ENCODE data around the gene KIF3B. TPM values are rescaled to one million over a fixed set of nuclear protein-coding genes. Genes with fewer than 3 reads are reported as not detected.
"Not testable (repeated sequence)": the region's sequence is repeated elsewhere in the genome, so short reads cannot be mapped to it uniquely, and the experiment has no call there.

The KIF3B gene
- total RNA-seq, 2 experiments from 2014 or later, result 25.4 to 25.7 TPM

- Mint-ChIP-seq H3K4me3 (peak overlapping the region; percentile 31), H3K9me3 (no peaks in the 10 kb centered on the region), H3K36me3 (ENCODE audit: low read depth) (peaks cover 7% of the 10 kb centered on the region), H3K27me3 (no peaks in the 10 kb centered on the region), H3K27ac (peak overlapping the region; percentile 88), H3K4me1 (ENCODE audit: low read depth) (peaks cover 35% of the 10 kb centered on the region)
- intact Hi-C loops (cut with micrococcal nuclease), result no loop called here
- DNase-seq, result peak; percentile 48
- ChIA-PET CTCF (no interaction called here), POLR2A (interaction anchor here (0.7 to 3.4 kb wide), 8 partner anchors 10 to 154 kb away, joined by 3 to 11 read pairs (median 4); no protein-coding TSS in a partner anchor)
- no peak for TF ChIP-seq CTCF (IDR thresholded peaks at IDR 0.05)
- no peak for ATAC-seq
Observed at GRCh38 chr20:32354592-32355416, 77.4 kb downstream of the KIF3B start.

GRCh38 chr20:32355417-32355841, 78.0 kb downstream of the KIF3B start:
- ATAC-seq (peak; percentile 6), DNase-seq (peak; percentile 24)
- Mint-ChIP-seq H3K4me1 (ENCODE audit: low read depth) (peaks cover 40% of the 10 kb centered on the region), H3K27ac (peak overlapping the region; percentile 88), H3K4me3 (peak overlapping the region; percentile 31), H3K27me3 (no peaks in the 10 kb centered on the region), H3K36me3 (ENCODE audit: low read depth) (peaks cover 14% of the 10 kb centered on the region), H3K9me3 (no peaks in the 10 kb centered on the region)
- no peak for TF ChIP-seq CTCF (IDR thresholded peaks at IDR 0.05)
- POLR2A ChIA-PET, result interaction anchor here (0.6 to 3.4 kb wide), 5 partner anchors 10 to 155 kb away, joined by 3 to 11 read pairs (median 4); no protein-coding TSS in a partner anchor
- intact Hi-C loops (cut with micrococcal nuclease), result no loop called here
- CTCF ChIA-PET, result no interaction called here

DNA sequence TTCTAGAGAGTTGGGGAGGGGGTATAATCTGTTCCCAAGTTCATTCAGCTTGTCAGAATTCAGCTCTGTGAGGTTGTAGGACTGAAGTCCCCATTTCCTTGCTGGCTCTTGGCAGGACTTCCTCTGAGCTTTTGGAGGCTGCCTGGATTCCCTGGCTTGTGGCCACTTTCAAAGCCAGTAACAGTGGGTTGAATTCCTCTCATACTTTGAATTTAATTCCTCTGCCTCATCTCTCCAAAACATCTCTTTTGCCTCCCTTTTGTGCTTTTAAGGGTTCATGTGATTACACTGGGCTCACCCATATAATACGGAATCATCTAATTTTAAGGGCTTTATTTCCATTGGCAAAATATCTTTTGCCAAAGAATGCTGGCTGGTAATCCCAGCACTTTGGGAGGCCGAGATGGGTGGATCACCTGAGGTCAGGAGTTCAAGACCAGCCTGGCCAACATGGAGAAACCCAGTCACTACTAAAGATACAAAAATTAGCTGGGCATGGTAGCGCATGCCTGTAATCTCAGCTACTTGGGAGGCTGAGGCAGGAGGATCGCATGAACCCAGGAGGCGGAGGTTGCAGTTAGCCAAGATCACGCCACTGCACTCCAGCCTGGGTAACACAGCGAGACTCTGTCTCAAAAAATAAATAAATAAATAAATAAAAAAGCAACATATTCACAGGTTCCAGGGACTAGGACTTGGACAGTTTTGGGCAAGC, 78.6 kb downstream of the KIF3B start:
- ATAC-seq; CTCF ChIA-PET; DNase-seq; H3K27me3 Mint-ChIP-seq; intact Hi-C loops (cut with micrococcal nuclease); H3K9me3 Mint-ChIP-seq: not testable (repeated sequence)
- POLR2A ChIA-PET, result interaction anchor here (0.6 to 6.5 kb wide), 8 partner anchors 10 to 155 kb away, joined by 3 to 47 read pairs (median 4); no protein-coding TSS in a partner anchor
- peak overlapping the region; percentile 88 for H3K27ac Mint-ChIP-seq
- peak overlapping the region; percentile 96 for H3K4me3 Mint-ChIP-seq
- H3K4me1 Mint-ChIP-seq (ENCODE audit: low read depth), result peaks cover 45% of the 10 kb centered on the region
- peaks cover 19% of the 10 kb centered on the region for H3K36me3 Mint-ChIP-seq (ENCODE audit: low read depth)

DNA sequence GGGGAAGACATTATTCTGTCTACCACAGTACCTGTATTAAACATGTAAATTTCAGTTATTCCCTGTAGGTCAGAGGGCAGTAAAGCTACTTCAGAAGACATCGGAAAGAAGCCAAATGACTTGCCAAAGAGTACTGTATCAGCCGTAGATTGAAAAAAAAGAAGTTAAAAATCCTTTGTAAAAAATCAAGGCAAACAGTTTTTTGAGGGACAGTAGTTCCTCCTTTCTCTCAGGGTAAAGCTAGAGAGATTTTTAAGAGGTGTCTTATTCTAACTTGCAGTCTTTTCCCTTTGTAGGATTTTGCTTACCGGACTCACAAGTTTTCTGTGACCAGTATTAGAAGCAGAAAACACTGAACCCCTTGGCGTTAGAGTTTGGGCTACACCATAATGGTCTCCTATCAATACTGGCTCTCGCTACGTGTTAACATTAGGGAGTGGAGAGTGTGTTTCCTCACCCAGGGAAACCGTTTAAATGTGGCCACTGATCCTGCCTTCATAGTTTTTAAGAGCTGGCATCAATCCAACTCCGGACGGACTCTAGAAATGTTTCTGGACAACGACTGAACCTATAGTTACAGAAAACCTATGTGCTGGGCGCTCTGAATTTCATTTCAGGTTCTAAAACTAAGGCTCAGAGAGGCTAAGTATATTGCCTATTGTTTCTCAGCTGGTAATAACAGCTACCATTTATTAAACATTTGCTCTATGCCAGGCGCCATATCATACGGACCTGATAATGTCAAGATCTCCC, 79.3 kb downstream of the KIF3B start:
- ChIA-PET CTCF (interaction anchor here (1.3 to 1.6 kb wide), 3 partner anchors 26 to 152 kb away, joined by 3 read pairs; no protein-coding TSS in a partner anchor), POLR2A (interaction anchor here (0.8 to 6.5 kb wide), 11 partner anchors 10 to 152 kb away, joined by 3 to 47 read pairs (median 4); no protein-coding TSS in a partner anchor)
- Mint-ChIP-seq H3K9me3 (no peaks in the 10 kb centered on the region), H3K4me3 (peak overlapping the region; percentile 96), H3K4me1 (ENCODE audit: low read depth) (peaks cover 49% of the 10 kb centered on the region), H3K27me3 (no peaks in the 10 kb centered on the region), H3K27ac (peak overlapping the region; percentile 100), H3K36me3 (ENCODE audit: low read depth) (peaks cover 21% of the 10 kb centered on the region)
- intact Hi-C loops (cut with micrococcal nuclease), result no loop called here
- no peak for ATAC-seq
- DNase-seq, result no peak
- TF ChIP-seq CTCF (IDR thresholded peaks at IDR 0.05), result no peak

GRCh38 chr20:32357375-32357868, 80.0 kb downstream of the KIF3B start:
- ChIA-PET CTCF (interaction anchor here (1.3 to 1.6 kb wide), 3 partner anchors 27 to 151 kb away, joined by 3 read pairs; no protein-coding TSS in a partner anchor), POLR2A (interaction anchor here (0.8 to 6.5 kb wide), 12 partner anchors 10 to 153 kb away, joined by 3 to 47 read pairs (median 4); partner anchors contain the start of gene KIF3B)
- H3K9me3 Mint-ChIP-seq, result no peaks in the 10 kb centered on the region
- H3K27me3 Mint-ChIP-seq, result no peaks in the 10 kb centered on the region
- H3K27ac Mint-ChIP-seq, result peak overlapping the region; percentile 100
- DNase-seq (no peak), ATAC-seq (no peak)
- peak overlapping the region; percentile 96 for H3K4me3 Mint-ChIP-seq
- TF ChIP-seq CTCF (IDR thresholded peaks at IDR 0.05), result no peak
- peaks cover 27% of the 10 kb centered on the region for H3K36me3 Mint-ChIP-seq (ENCODE audit: low read depth)
- intact Hi-C loops (cut with micrococcal nuclease), result no loop called here
- H3K4me1 Mint-ChIP-seq (ENCODE audit: low read depth), result peaks cover 53% of the 10 kb centered on the region
